Heart right ventricle (tissue), 16 donors: ENCODE measurements around the gene NPEPPS. TPM values are rescaled to one million over a fixed set of nuclear protein-coding genes. Genes with fewer than 3 reads are reported as not detected.

ENCODE experiments used
- ATAC-seq, 8 donors: fragments of 200-7000 bp; cut with Tn5 transposase; one replicate each; pipeline ENCODE4 v1.9.1; 2020; ENCODE audit warnings: mild to moderate bottlenecking in 8 of 8, moderate library complexity in 8 of 8, moderate number of reproducible peaks in 1 of 8
- DNase-seq, 2 donors: peaks; one replicate each; pipeline ENCODE4 v3.0.0-alpha.2; 2020
- H3K27ac ChIP-seq, 10 donors: fragments of 200-600 bp; sonication (generic) in 2 of 10; one replicate each; pipeline versions ENCODE4 v1.5.0 to v1.8.0; 2020 to 2022; ENCODE audit warnings: mild to moderate bottlenecking in 3 of 10
- H3K27me3 ChIP-seq, 7 donors: fragments of 200-600 bp; one replicate each; pipeline ENCODE4 v1.8.0; 2021 to 2022; ENCODE audit warnings: mild to moderate bottlenecking in 2 of 7
- H3K36me3 ChIP-seq, 9 donors: fragments of 200-600 bp; sonication (generic) in 1 of 9; one replicate each; pipeline versions ENCODE4 v1.5.0 to v1.8.0; 2020 to 2022; ENCODE audit warnings: mild to moderate bottlenecking in 2 of 9
- H3K4me1 ChIP-seq, 9 donors: fragments of 200-600 bp; sonication (generic) in 1 of 9; one replicate each; pipeline versions ENCODE4 v1.5.0 to v1.8.0; 2020 to 2022; ENCODE audit warnings: mild to moderate bottlenecking in 4 of 9
- H3K4me3 ChIP-seq, 10 donors: fragments of 200-600 bp; sonication (generic) in 2 of 10; one replicate each; pipeline versions ENCODE4 v1.5.0 to v1.8.0; 2020 to 2022; ENCODE audit warnings: mild to moderate bottlenecking in 7 of 10, moderate library complexity in 2 of 10
- H3K9me3 ChIP-seq, 11 donors: fragments of 200-600 bp in 10 of 11; sonication (generic) in 2 of 11; one replicate each; pipeline versions ENCODE4 v1.5.0 to v1.8.0; 2013 to 2022; ENCODE audit warnings: mild to moderate bottlenecking in 2 of 11, control low read depth in 1 of 11, moderate library complexity in 1 of 11
- CTCF ChIP-seq, 9 donors: fragments of 200-600 bp; sonication (generic) in 2 of 9; IDR thresholded peaks; one replicate each; pipeline versions ENCODE4 v1.5.0 to v1.8.0; 2021 to 2022; ENCODE audit warnings: antibody characterized with exemption in 9 of 9, mild to moderate bottlenecking in 5 of 9, moderate library complexity in 1 of 9
- WGBS, 2 donors: extraction: QIAGEN DNeasy Blood & Tissue Kit; methylation state at CpG; one replicate each; pipeline ENCODE4 v1.1.7; 2013; ENCODE audit warnings: inconsistent platforms in 1 of 2; 5-methylcytosine and 5-hydroxymethylcytosine counted together
- intact Hi-C, 10 donors: fragments of 100-400 bp; cut with DNase I; formaldehyde crosslinking; loops; one replicate each; pipeline versions ENCODE4 v1.11.1 to v1.14.2; 2022
- polyA plus RNA-seq, 2 donors: library from polyadenylated mRNA; stranded (reverse); fragments of 200-250 nt; gene quantifications; one replicate each; pipeline ENCODE4 v1.2.3, GENCODE V29; 2013
- total RNA-seq, 10 donors: library from RNA; stranded (reverse); fragmentation: NEBNext Ultra II Directional in 3 of 10; extraction: Animal tissue kit (Norgen Biotek cat#: 25700) in 3 of 10; gene quantifications; one replicate each; pipeline versions ENCODE4 v1.2.1 to v1.2.4, GENCODE V29; 2021 to 2023
- donor health status: Arrhythmogenic right ventricular cardiomyopathy.
- donor health status: ischemic (EF 13 %, LVEDD 7.1; RV severe dilation, severe dysfunction).
- donor health status: healthy with polysubstance abuse.
- donor health status: DM: no; HTN: yes; CAD: no.
- donor health status: DM: no; HTN: no; CAD: no.
- donor health status: ischemic (EF 25% LVEDD 6.9; RV normal size, moderate dysfunction).
- donor health status: ischemic (EF 25% LVEDD 5.7; RV mildly dilated, moderate dysfunction).
- donor health status: healthy.
- donor health status: DM: yes; HTN: yes; CAD: no.
- donor health status: Ischemic cardiomyopathy.
- donor health status: ischemic (EF 35%, LVEDD 5.7; RV mildly dilated, moderate dysfunction).
- donor health status: nonischemic (EF 11% LVEDD 7.7; RV severe dilation, severe dysfunction).
- donor health status: DM: yes; HTN: yes; CAD: no.
- donor health status: PGD.
- donor health status: ischemic (EF 29% LVEDD 5.4; RV normal size, mild dysfunction).
- donor health status: nonischemic (EF 23%, LVEDD 6.1; RV moderate dilation, normal function).

NPEPPS gene
- total and polyA plus RNA-seq, 12 donors = 21.8 to 104 (median 85.0) TPM

- Histone ChIP-seq H3K4me1 (peaks cover 11 to 69% (median 39%) of the 10 kb centered on the region in 9 donors), H3K9me3 (no peaks in the 10 kb centered on the region)
Measured at GRCh38 chr17:47654991-47655390, 124.1 kb downstream of the NPEPPS start.

GRCh38 chr17:47660064-47660492 is 129.2 kb downstream of the NPEPPS start:
- Histone ChIP-seq H3K27me3 (no peaks in the 10 kb centered on the region), H3K9me3 (no peaks in the 10 kb centered on the region), H3K4me3 (peak overlapping the region in 1 of 10 donors; percentile 39), H3K27ac (peak overlapping the region in 2 of 10 donors; percentile 27 to 77), H3K4me1 (peaks cover 2 to 33% (median 11%) of the 10 kb centered on the region in 9 donors), H3K36me3 (peaks cover 0 to 100% (median 83%) of the 10 kb centered on the region in 9 donors)
- 61 to 77% methylated on average over 6 of the region's 6 CpGs for WGBS, 2 donors
- no peak for DNase-seq
- no peak for ATAC-seq
- intact Hi-C loops = loop anchor here in 4 of 10 donors (5.0 to 10.0 kb wide), 3 partner anchors 135 to 145 kb away; no protein-coding TSS in a partner anchor
- no peak for TF ChIP-seq CTCF (IDR thresholded peaks at IDR 0.05)

More at GRCh38 chr17:47654991-47655390, 124.1 kb downstream of the NPEPPS start:
- TF ChIP-seq CTCF (IDR thresholded peaks at IDR 0.05) = no peak
- WGBS, 2 donors = 45% methylated on average over 6 of the region's 6 CpGs
- no peak overlapping the region for H3K4me3 ChIP-seq
- intact Hi-C loops = no loop called here
- peaks cover 0 to 88% (median 57%) of the 10 kb centered on the region in 9 donors for H3K36me3 ChIP-seq
- ATAC-seq (no peak), DNase-seq (peak in 1 of 2 donors; percentile 14)
- H3K27ac ChIP-seq = peak overlapping the region in 1 of 10 donors; percentile 13
- H3K27me3 ChIP-seq = no peaks in the 10 kb centered on the region

GRCh38 chr17:47663912-47664623 is 133.2 kb downstream of the NPEPPS start:
- intact Hi-C loops = loop anchor here in 4 of 10 donors (5.0 to 10.0 kb wide), 3 partner anchors 131 to 141 kb away; no protein-coding TSS in a partner anchor
- WGBS, 2 donors = 45 to 50% methylated on average over 6 of the region's 6 CpGs
- Histone ChIP-seq H3K27ac (peak overlapping the region in 1 of 10 donors; percentile 41), H3K4me1 (peaks cover 0 to 19% (median 0%) of the 10 kb centered on the region in 9 donors), H3K36me3 (peaks cover 0 to 99% (median 83%) of the 10 kb centered on the region in 9 donors), H3K4me3 (no peak overlapping the region), H3K9me3 (no peaks in the 10 kb centered on the region), H3K27me3 (no peaks in the 10 kb centered on the region)
- ATAC-seq (peak; percentile 39 to 86 (median 74)), DNase-seq (peak in 1 of 2 donors; percentile 47)
- TF ChIP-seq CTCF (IDR thresholded peaks at IDR 0.05) = peak; percentile 56 to 85 (median 79)

GRCh38 chr17:47664624-47664941 is 133.7 kb downstream of the NPEPPS start:
- H3K9me3 ChIP-seq = no peaks in the 10 kb centered on the region
- DNase-seq (no peak), ATAC-seq (no peak)
- H3K27me3 ChIP-seq = no peaks in the 10 kb centered on the region
- peaks cover 0 to 99% (median 83%) of the 10 kb centered on the region in 9 donors for H3K36me3 ChIP-seq
- peak in 3 of 9 donors; percentile 1 to 21 (median 5) for TF ChIP-seq CTCF (IDR thresholded peaks at IDR 0.05)
- intact Hi-C loops = loop anchor here in 4 of 10 donors (5.0 to 10.0 kb wide), 3 partner anchors 130 to 140 kb away; no protein-coding TSS in a partner anchor
- H3K27ac ChIP-seq = peak overlapping the region in 1 of 10 donors; percentile 41
- H3K4me3 ChIP-seq = no peak overlapping the region
- peaks cover 0 to 15% (median 0%) of the 10 kb centered on the region in 9 donors for H3K4me1 ChIP-seq
